ENCODE data around the gene UBR3.
"Not testable (repeated sequence)": the region's sequence is repeated elsewhere in the genome, so short reads cannot be mapped to it uniquely, and the experiment has no call there.

The UBR3 gene

GRCh38 chr2:170119326-170119725 is 292.1 kb downstream of the UBR3 start:
- DNase-seq = not testable (repeated sequence)

GRCh38 chr2:170121689-170122088 is 294.4 kb downstream of the UBR3 start:
- DNase-seq = no peak

- DNase-seq = no peak
Observed at GRCh38 chr2:170122883-170123547, 295.8 kb downstream of the UBR3 start.

- DNase-seq = no peak
Observed at GRCh38 chr2:170123593-170123992, 296.3 kb downstream of the UBR3 start.

GRCh38 chr2:170126138-170126728 is 299.0 kb downstream of the UBR3 start:
- DNase-seq = not testable (repeated sequence)

Measured in stimulated activated CD4-positive, alpha-beta T cell treated with anti-CD3 and anti-CD28 coated beads, Interleukin-15, amount 100 ng/mL, for 24 hours (primary cell).